Endothelial cell of umbilical vein (primary cell): ENCODE data around the gene CPNE9. TPM values are rescaled to one million over a fixed set of nuclear protein-coding genes. Genes with fewer than 3 reads are reported as not detected.

Source experiments
- BruUV-seq: library from RNA; stranded (reverse); fragments of 400-500 nt; replicated peaks from 2 replicates; lab custom pipeline; 2021; lab: Mats Ljungman, UMichigan
- CTCF ChIA-PET: fragments of 300-600, 350-600 bp; sonication (Branson Sonifier 250); formaldehyde crosslinking; loops from one replicate; lab custom pipeline; 2021; ENCODE audit warnings: antibody characterized with exemption, inconsistent platforms; lab: Charles Lee
- POLR2A ChIA-PET: fragments of 300-600, 350-600 bp; sonication (Branson Sonifier 250); formaldehyde crosslinking; loops from one replicate; lab custom pipeline; 2021; ENCODE audit warnings: antibody characterized with exemption, inconsistent platforms; lab: Charles Lee
- DNase-seq: peaks from one replicate; pipeline ENCODE4 v3.0.0-alpha.2; 2011; ENCODE audit warnings: low read depth, low spot score
- FAIRE-seq: peaks from 2 replicates; lab custom pipeline; 2011; peaks lifted over from hg19 to GRCh38; lab: Jason Lieb, UNC
- H2AFZ ChIP-seq: 2 replicates; pipeline ENCODE4 v1.6.0; 2012; ENCODE audit warnings: low read depth, low read length, control low read depth, inconsistent platforms
- H3K27ac ChIP-seq: 2 replicates; pipeline ENCODE4 v1.5.1; 2011; ENCODE audit warnings: low read depth, mild to moderate bottlenecking, control low read depth, low read length, moderate library complexity; ENCODE audit not compliant: insufficient read depth
- H3K27me3 ChIP-seq, 2 experiments: 2 replicates each; pipeline versions ENCODE4 v1.6.0 to v1.6.1; 2011; ENCODE audit warnings: low read length in 2 of 2, mixed read lengths in 1 of 2; ENCODE audit not compliant: control insufficient read depth in 2 of 2, insufficient read depth in 2 of 2
- H3K36me3 ChIP-seq, 2 experiments: 2 replicates in 1 of 2; 3 replicates in 1 of 2; pipeline ENCODE4 v1.5.1; 2011; ENCODE audit warnings: low read length in 2 of 2, mild to moderate bottlenecking in 1 of 2, moderate library complexity in 1 of 2; ENCODE audit not compliant: control insufficient read depth in 2 of 2, insufficient read depth in 2 of 2; ENCODE audit errors: extremely low read depth in 1 of 2
- H3K4me1 ChIP-seq: 3 replicates; pipeline ENCODE4 v1.5.1; 2011; ENCODE audit warnings: mild to moderate bottlenecking, low read length; ENCODE audit not compliant: control insufficient read depth, insufficient read depth; ENCODE audit errors: extremely low read depth
- H3K4me2 ChIP-seq: 2 replicates; pipeline ENCODE4 v1.6.1; 2011; ENCODE audit warnings: low read length, control low read depth, mixed read lengths; ENCODE audit not compliant: insufficient read depth
- H3K4me3 ChIP-seq, 3 experiments: fragments of 200-600 bp in 1 of 3; sonication (generic), shearing (Covaris generic) in 1 of 3; replicated peaks in 1 of 3; 2 replicates each; pipeline ENCODE4 v1.5.1; 2011 to 2016; ENCODE audit warnings: control low read depth in 3 of 3, low read length in 3 of 3, mild to moderate bottlenecking in 2 of 3, inconsistent platforms in 1 of 3, low read depth in 1 of 3, moderate library complexity in 1 of 3; ENCODE audit not compliant: insufficient read depth in 1 of 3
- H3K79me2 ChIP-seq: 2 replicates; pipeline ENCODE4 v1.6.0; 2012; ENCODE audit warnings: low read length, inconsistent platforms; ENCODE audit not compliant: control insufficient read depth, insufficient read depth
- H3K9ac ChIP-seq: replicated peaks from 2 replicates; pipeline ENCODE3; 2011; ENCODE audit warnings: low read length, control low read depth; ENCODE audit not compliant: insufficient read depth; ENCODE audit errors: extremely low read depth
- H3K9me1 ChIP-seq: replicated peaks from 3 replicates; pipeline ENCODE4 v1.6.0; 2011; ENCODE audit warnings: mild to moderate bottlenecking, low read length; ENCODE audit not compliant: control insufficient read depth, insufficient read depth; ENCODE audit errors: extremely low read depth
- H3K9me3 ChIP-seq: replicated peaks from 2 replicates; pipeline ENCODE4 v1.5.1; 2012; ENCODE audit warnings: low read length, inconsistent platforms; ENCODE audit not compliant: control insufficient read depth, insufficient read depth
- H4K20me1 ChIP-seq: replicated peaks from 2 replicates; pipeline ENCODE3; 2011; ENCODE audit warnings: mild to moderate bottlenecking, low read length; ENCODE audit not compliant: control insufficient read depth, insufficient read depth; ENCODE audit errors: extremely low read depth
- EZH2 ChIP-seq: IDR thresholded peaks from 2 replicates; pipeline ENCODE4 v1.6.1; 2012; ENCODE audit warnings: borderline replicate concordance, low read depth, mild to moderate bottlenecking, moderate library complexity, low read length, inconsistent platforms; ENCODE audit not compliant: severe bottlenecking
- FOS ChIP-seq: IDR thresholded peaks from 2 replicates; pipeline ENCODE4 v1.6.1; 2011; ENCODE audit warnings: mild to moderate bottlenecking, low read length, moderate library complexity, borderline replicate concordance; ENCODE audit not compliant: insufficient read depth
- GATA2 ChIP-seq: IDR thresholded peaks from 2 replicates; pipeline ENCODE4 v1.7.0; 2011; ENCODE audit warnings: low read depth, mild to moderate bottlenecking, moderate library complexity, mixed read lengths, low read length; ENCODE audit not compliant: insufficient read length, insufficient read depth
- JUN ChIP-seq: IDR thresholded peaks from 2 replicates; pipeline ENCODE4 v1.6.1; 2011; ENCODE audit warnings: borderline replicate concordance, low read depth; ENCODE audit not compliant: insufficient read length, insufficient read depth
- MAX ChIP-seq: IDR thresholded peaks from 2 replicates; pipeline ENCODE4 v1.6.1; 2011; ENCODE audit not compliant: insufficient read depth, insufficient read length
- MYC ChIP-seq: IDR thresholded peaks from one replicate; pipeline ENCODE4 v1.6.1; 2011; ENCODE audit warnings: mild to moderate bottlenecking, low read depth, low read length
- POLR2A ChIP-seq: IDR thresholded peaks from 2 replicates; pipeline ENCODE4 v1.6.1; 2012; ENCODE audit warnings: low read depth, mild to moderate bottlenecking, control low read depth, low read length
- POLR2AphosphoS5 ChIP-seq: IDR thresholded peaks from 2 replicates; pipeline ENCODE4 v1.6.1; 2012; ENCODE audit warnings: low read depth, mild to moderate bottlenecking, control low read depth, low read length, moderate library complexity; ENCODE audit not compliant: insufficient read depth
- dilution Hi-C: fragments of 300-500 bp; cut with MboI; formaldehyde crosslinking; loops from one replicate; pipeline ENCODE4 v1.15.0; 2019; ENCODE audit warnings: low sequenced_read_pairs; ENCODE audit not compliant: extremely low pct_ligation_motif_present
- intact Hi-C: fragments of 100-400 bp; cut with micrococcal nuclease; formaldehyde crosslinking; loops from one replicate; pipeline ENCODE4 v1.10.0; 2022
- polyA plus RNA-seq, 4 experiments: library from polyadenylated mRNA; depleted of rRNA in 3 of 4; stranded (reverse) in 3 of 4; unstranded in 1 of 4; fragments of >200 nt; gene quantifications; 2 replicates each; pipeline versions ENCODE4 v1.2.1 to v1.2.3, GENCODE V29; 2011 to 2012; ENCODE audit warnings: missing spikeins in 1 of 4
- total RNA-seq: library from RNA; stranded (reverse); gene quantifications from 2 replicates; pipeline ENCODE4 v1.2.3, GENCODE V29; 2021
- TF ChIP-seq, protein P1 (sequence below), 2 donors: IDR thresholded peaks; 1 replicate in 1 of 2; 2 replicates in 1 of 2; pipeline ENCODE4 v1.5.1; 2011; ENCODE audit warnings: low read length in 2 of 2, mild to moderate bottlenecking in 2 of 2, moderate library complexity in 2 of 2, control low read depth in 1 of 2, inconsistent platforms in 1 of 2, low read depth in 1 of 2; ENCODE audit not compliant: insufficient read depth in 1 of 2; ENCODE audit errors: extremely low read depth in 1 of 2

CPNE9 gene
- total and polyA plus RNA-seq, 2 donors (not counting 3 experiments of a cell fraction or from before 2014, with no cell fraction given): not detected

GRCh38 chr3:9675736-9676290 lies 27.8 kb upstream of the CPNE9 start:
- Histone ChIP-seq H3K4me2 (no peak overlapping the region), H3K36me3 (peaks cover 13 to 42% of the 10 kb centered on the region in 2 experiments), H3K9ac (no peak overlapping the region), H3K27ac (no peak overlapping the region), H3K9me3 (no peaks in the 10 kb centered on the region), H3K4me3 (no peak overlapping the region), H3K79me2 (no peaks in the 10 kb centered on the region), H2AFZ (no peak overlapping the region), H4K20me1 (no peaks in the 10 kb centered on the region), H3K27me3 (no peaks in the 10 kb centered on the region), H3K9me1 (no peaks in the 10 kb centered on the region), H3K4me1 (peaks cover 8% of the 10 kb centered on the region)
- BruUV-seq: no TSS peak
- POLR2A ChIA-PET: no interaction called here
- CTCF ChIA-PET: no interaction called here
- TF ChIP-seq JUN (no peak), MYC (no peak), MAX (no peak), GATA2 (no peak), POLR2A (no peak), EZH2 (no peak), FOS (no peak), POLR2AphosphoS5 (no peak)
- TF ChIP-seq, protein P1, sequence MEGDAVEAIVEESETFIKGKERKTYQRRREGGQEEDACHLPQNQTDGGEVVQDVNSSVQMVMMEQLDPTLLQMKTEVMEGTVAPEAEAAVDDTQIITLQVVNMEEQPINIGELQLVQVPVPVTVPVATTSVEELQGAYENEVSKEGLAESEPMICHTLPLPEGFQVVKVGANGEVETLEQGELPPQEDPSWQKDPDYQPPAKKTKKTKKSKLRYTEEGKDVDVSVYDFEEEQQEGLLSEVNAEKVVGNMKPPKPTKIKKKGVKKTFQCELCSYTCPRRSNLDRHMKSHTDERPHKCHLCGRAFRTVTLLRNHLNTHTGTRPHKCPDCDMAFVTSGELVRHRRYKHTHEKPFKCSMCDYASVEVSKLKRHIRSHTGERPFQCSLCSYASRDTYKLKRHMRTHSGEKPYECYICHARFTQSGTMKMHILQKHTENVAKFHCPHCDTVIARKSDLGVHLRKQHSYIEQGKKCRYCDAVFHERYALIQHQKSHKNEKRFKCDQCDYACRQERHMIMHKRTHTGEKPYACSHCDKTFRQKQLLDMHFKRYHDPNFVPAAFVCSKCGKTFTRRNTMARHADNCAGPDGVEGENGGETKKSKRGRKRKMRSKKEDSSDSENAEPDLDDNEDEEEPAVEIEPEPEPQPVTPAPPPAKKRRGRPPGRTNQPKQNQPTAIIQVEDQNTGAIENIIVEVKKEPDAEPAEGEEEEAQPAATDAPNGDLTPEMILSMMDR (IDR thresholded peaks at IDR 0.05; ENCODE audit: extremely low read depth in 1 of 2, insufficient read depth in 1 of 2, low read depth in 1 of 2, low read length in 2 of 2): no peak
- FAIRE-seq: no peak
- DNase-seq: no peak
- dilution Hi-C loops (no loop called here), intact Hi-C loops (no loop called here)
